ENCODE measurements around the gene ZSCAN20. TPM values are rescaled to one million over a fixed set of nuclear protein-coding genes. Genes with fewer than 3 reads are reported as not detected.

Gene ZSCAN20
- total RNA-seq, 4 donors from 2014 or later = 4.9 to 7.3 (median 6.2) TPM

DNA sequence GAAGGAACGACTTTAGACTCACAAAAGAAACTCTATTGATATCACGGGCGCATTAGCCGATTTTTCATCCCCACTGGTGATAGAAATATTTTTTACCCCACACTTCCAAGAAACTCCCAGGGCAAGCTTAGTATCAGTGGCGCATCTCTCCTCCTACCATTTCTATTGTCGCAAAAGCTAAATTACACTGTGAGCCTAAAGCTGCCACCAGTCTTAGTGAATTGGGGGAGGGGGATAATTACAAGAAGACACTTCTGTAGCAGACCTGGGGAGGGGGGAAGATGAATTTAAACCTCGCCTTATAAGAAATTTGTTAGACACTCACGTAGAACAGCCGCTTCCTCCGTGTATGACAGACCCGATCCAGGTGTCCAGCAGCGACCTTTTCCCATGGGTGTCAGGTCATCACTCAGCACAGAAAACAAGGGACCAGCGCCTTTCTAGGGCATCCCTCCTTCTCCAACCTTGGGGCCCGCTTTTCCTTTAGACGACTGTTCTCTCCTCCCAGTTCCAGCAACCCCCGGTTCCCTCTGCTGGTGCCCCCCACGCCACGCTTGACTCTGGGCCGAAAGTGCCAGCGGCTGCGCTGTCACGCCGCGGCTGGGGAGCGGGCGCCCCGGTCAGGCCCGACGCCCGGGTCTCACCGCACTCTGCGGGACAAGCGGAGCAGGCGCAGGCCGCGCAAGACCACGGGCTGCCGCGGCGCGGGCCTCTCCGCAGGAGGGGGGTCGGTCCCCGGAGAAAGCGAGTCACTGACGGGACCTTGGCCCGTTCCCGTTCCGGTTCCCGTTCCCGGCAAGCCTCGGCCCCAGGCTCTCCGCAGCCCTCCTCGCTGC is 42.4 kb upstream of the ZSCAN20 start:
- TF ChIP-seq, protein P1, sequence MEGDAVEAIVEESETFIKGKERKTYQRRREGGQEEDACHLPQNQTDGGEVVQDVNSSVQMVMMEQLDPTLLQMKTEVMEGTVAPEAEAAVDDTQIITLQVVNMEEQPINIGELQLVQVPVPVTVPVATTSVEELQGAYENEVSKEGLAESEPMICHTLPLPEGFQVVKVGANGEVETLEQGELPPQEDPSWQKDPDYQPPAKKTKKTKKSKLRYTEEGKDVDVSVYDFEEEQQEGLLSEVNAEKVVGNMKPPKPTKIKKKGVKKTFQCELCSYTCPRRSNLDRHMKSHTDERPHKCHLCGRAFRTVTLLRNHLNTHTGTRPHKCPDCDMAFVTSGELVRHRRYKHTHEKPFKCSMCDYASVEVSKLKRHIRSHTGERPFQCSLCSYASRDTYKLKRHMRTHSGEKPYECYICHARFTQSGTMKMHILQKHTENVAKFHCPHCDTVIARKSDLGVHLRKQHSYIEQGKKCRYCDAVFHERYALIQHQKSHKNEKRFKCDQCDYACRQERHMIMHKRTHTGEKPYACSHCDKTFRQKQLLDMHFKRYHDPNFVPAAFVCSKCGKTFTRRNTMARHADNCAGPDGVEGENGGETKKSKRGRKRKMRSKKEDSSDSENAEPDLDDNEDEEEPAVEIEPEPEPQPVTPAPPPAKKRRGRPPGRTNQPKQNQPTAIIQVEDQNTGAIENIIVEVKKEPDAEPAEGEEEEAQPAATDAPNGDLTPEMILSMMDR (IDR thresholded peaks at IDR 0.05; ENCODE audit: low read depth) = no peak

DNA sequence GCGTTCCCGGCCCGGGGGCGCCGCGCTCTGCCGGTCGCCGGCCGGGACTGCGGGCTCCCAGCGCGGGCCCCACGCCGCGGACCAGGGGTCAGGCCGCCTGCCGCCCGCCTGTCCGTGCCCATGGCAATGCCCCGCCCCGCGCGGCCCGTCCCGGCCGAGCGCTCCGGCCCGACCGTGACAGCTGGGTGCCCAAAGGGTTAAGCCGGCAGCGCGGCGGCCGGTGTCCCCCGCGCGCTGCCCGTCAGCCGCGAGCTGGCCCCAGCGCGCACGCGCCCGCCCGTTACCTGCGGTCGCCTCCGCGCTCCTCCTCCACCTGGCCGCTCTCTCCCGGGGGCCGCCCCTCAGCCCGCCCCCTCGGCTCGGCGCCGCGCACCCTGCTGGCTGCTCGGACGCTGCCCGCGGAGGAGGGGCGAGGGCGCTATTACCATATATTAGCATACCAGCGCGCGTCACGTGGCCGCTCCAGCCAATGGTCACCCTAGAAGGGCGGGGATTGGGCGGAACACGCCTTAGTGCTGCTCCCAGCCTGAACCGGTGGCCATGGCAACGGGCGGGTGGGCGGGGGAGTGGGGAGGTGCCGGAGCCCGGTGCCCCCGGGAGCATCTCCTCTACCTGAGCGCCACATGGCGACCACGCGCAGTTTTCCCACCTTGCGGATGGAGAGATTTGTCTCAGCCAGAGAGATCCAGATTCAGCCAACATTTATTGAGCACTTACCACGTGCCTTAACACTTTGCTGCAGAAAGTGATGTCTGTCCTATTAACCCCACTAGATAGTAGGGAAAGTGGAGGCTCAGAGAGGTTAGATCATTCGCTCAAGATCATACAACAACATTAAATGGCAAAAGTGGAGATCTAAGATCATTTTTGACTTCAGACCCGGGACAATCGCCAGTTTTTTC is 41.5 kb upstream of the ZSCAN20 start, which contains the start of gene PHC2:
Gene PHC2 (minus strand): TSS at position 404 of the 902 bp plus-strand sequence. CDS start 55,556 bp downstream, outside the sequence.
- TF ChIP-seq, protein P1 (IDR thresholded peaks at IDR 0.05; ENCODE audit: low read depth) = no peak

DNA sequence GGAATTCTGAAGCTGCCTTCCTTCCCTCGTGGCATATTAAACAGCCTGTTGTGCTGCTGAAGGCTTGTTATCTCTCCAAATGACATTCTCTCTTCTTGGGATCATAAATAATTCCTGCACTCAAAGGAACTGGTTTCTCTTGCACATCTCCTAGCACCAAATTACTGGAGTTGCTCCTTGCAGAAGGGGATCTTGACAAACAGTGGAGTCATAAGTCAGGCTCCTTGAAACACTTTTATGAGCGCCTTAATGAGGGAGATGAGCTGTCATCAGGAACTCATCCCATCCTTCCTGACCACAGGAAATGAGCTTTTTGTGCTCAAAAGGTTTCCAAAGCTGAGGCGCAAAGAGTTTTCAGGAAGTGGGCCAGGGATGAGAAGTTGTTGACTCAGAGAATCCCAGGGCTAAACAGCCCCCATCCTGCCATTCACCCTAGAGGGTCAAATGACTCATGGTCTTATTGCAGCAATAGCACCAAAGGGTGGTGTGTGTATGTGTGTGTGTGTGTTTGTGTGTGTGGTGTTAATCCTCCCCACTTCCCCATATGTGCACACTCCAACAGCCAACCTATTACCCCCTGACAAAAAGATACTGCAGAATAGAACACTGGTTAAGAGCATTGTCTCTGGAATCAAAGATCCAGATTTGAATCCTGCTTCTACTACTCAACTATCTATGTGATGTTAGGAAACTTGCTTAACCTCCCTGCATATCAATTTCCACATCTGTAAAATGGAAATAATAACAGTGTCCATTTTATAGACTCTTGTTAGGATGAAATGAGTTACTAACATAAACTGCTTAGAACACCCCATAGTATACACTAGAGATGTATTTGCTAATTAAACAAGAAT is 38.7 kb upstream of the ZSCAN20 start:
- TF ChIP-seq, protein P1 (IDR thresholded peaks at IDR 0.05; ENCODE audit: low read depth) = no peak

DNA sequence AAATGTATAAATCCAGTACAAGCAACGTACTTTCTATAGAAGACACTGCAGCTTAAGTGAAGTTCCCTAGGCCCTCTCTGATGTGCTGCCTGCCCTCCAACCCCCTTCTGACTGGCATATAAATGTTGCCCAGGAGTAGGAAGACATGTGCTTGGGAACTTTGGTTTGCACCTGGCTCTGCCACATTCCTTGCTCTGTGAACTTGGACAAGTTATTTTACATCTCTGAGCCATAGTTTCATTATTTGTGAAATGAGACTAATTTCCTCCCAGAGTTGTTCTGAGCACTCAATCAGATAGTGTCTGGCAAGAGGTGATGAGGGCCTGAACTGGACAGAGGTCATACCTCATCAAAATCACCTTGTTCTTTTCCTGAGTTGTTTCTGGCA is 38.1 kb upstream of the ZSCAN20 start:
- TF ChIP-seq, protein P1 (IDR thresholded peaks at IDR 0.05; ENCODE audit: low read depth) = no peak

DNA sequence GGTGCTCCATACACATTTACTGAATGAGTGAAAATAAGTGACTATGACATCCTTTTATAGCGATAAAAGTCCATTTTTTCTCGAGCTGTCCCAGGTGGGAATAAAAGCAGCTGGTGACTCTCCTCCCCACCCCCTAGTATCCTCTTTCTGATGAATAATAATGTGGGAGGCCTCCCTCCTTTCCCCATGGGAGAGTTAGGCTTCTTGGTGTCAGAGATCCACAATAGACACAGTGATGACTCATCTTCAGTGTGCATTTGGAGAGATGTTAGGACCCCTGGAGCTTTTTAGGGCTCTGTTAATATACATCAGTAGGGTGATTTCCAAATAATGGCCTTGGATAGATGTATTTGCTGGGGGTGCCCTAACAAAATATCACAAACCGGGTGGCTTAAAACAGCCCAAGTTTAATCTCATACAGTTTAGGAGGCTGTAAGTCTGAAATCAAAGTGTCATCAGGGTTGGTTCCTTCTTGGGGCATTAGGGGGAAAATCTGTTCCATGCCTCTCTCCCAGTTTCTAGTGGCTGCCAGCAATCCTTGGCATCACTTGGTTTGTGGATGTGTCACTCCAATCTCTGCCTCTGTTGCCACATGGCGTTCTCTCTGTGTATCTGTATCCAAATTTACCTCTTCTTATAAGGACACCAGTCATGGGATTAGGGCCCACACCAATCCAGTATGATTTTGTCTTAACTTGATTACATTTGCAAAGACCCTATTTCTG is 37.2 kb upstream of the ZSCAN20 start:
- TF ChIP-seq, protein P1 (IDR thresholded peaks at IDR 0.05; ENCODE audit: low read depth) = no peak

DNA sequence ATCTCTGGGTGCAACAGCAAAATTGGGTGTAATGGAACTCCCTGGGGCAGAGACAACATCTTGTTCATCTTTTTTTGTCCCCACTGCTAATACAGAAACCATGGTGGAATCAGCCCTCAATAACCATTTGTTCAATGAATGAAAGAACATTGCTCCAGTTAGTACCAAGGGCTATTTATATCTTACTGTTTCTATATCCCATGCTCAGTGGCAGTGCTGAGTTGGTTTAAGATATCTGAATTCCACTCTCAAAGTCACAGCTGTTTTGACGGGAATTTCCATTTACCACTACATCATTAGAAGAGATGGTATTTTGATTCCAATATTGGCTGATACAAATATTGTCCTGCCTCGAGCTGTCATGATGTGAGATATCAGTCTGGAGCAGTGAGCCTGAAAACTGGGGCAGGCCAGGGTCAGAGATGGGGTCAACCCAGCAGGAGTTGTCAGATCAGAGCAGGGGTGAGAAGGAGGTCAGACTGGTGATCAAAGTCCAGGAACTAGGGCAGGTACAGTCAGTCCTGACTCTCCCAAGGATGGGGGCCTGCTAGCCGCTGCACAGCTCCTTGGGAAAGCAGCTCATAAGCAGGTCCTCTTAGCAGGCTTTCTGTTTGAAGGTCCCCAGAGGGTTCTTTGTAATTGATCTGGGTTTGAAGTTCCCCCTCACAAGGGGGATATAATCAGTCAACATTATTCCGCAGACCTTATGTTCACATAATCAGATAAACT is 35.7 kb upstream of the ZSCAN20 start:
- TF ChIP-seq, protein P1 (IDR thresholded peaks at IDR 0.05; ENCODE audit: low read depth) = no peak
